ENCODE data around the gene BUB1.
"Not testable (repeated sequence)": the region's sequence is repeated elsewhere in the genome, so short reads cannot be mapped to it uniquely, and the experiment has no call there.

Gene BUB1

GRCh38 chr2:110655701-110656100 is 22.2 kb downstream of the BUB1 start:
- FAIRE-seq = no peak

- no peak for FAIRE-seq
Observed at GRCh38 chr2:110653861-110654260, 24.0 kb downstream of the BUB1 start.

GRCh38 chr2:110650346-110650745 is 27.5 kb downstream of the BUB1 start:
- FAIRE-seq = no peak

- FAIRE-seq = no peak
Observed at GRCh38 chr2:110647777-110648176, 30.1 kb downstream of the BUB1 start.

GRCh38 chr2:110645616-110646015 is 32.2 kb downstream of the BUB1 start:
- FAIRE-seq = no peak

GRCh38 chr2:110644357-110644756 is 33.5 kb downstream of the BUB1 start:
- no peak for FAIRE-seq

GRCh38 chr2:110642360-110642759 is 35.5 kb downstream of the BUB1 start:
- FAIRE-seq = no peak

GRCh38 chr2:110639972-110640371 is 37.9 kb downstream of the BUB1 start:
- FAIRE-seq = no peak

GRCh38 chr2:110638952-110639695 is 38.7 kb downstream of the BUB1 start:
- FAIRE-seq = no peak

GRCh38 chr2:110638004-110638403 is 39.9 kb downstream of the BUB1 start:
- FAIRE-seq = no peak

- no peak for FAIRE-seq
Observed at GRCh38 chr2:110637093-110637492, 40.8 kb downstream of the BUB1 start.

GRCh38 chr2:110635949-110636628 is 41.8 kb downstream of the BUB1 start:
- not testable (repeated sequence) for FAIRE-seq

- not testable (repeated sequence) for FAIRE-seq
Observed at GRCh38 chr2:110627348-110627747, 50.5 kb downstream of the BUB1 start.

GRCh38 chr2:110619326-110619939 is 58.4 kb downstream of the BUB1 start:
- not testable (repeated sequence) for FAIRE-seq

GRCh38 chr2:110613927-110614326 is 63.9 kb downstream of the BUB1 start:
- FAIRE-seq = not testable (repeated sequence)

GRCh38 chr2:110610613-110611250 is 67.1 kb downstream of the BUB1 start:
- not testable (repeated sequence) for FAIRE-seq

GRCh38 chr2:110609843-110610612 is 67.8 kb downstream of the BUB1 start:
- not testable (repeated sequence) for FAIRE-seq

- not testable (repeated sequence) for FAIRE-seq
Observed at GRCh38 chr2:110608788-110609502, 68.9 kb downstream of the BUB1 start.

GRCh38 chr2:110605057-110605456 is 72.8 kb downstream of the BUB1 start:
- not testable (repeated sequence) for FAIRE-seq

GRCh38 chr2:110603917-110604591 is 73.8 kb downstream of the BUB1 start:
- FAIRE-seq = not testable (repeated sequence)

GRCh38 chr2:110602139-110602538 is 75.7 kb downstream of the BUB1 start:
- not testable (repeated sequence) for FAIRE-seq
